ENCODE data around the gene CDK5RAP2.

The CDK5RAP2 gene

DNA sequence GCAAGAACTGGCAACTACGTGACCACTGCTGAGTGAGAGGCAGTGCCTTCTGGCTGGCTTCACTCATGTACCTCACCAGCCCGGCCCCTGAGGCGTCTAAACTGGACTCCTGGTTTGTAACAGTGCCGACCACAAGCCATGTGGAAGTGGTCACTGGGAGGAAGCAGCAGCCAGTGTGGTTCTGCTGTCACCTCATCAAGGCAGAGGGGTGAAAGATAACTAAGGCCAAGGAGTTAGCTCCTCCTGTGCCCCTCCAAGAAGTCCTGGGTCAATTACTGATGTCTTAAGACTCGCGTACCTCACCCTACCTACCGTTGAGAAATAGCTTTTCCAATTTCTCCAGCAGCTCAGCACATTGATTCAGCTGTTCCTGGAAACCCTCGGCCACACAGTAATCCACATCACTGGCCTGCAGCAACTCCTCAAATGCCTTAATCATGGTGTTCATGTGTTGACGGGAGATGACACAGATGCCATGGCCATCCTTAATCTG is 142.9 kb downstream of the CDK5RAP2 start:
- no peak for DNase-seq (ENCODE audit: low read depth)

DNA sequence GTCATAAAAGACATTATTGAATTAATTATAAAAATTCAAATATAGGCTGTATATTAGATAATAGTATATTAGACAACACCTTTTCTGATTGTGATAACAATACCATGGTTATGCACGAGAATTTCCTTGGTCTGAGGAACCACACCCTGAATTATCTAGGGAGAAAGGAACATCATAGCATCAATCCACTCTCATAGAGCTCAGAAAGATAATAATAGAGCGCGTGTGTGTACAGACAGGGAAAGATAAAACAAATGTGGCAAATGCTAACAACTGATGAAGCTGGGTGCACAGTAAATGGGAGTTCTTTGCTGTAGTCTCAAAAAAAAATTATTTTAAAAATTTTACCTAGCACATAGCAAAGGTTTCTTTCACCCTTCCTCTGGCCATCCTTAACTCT is 143.5 kb downstream of the CDK5RAP2 start:
- DNase-seq (ENCODE audit: low read depth), result no peak

DNA sequence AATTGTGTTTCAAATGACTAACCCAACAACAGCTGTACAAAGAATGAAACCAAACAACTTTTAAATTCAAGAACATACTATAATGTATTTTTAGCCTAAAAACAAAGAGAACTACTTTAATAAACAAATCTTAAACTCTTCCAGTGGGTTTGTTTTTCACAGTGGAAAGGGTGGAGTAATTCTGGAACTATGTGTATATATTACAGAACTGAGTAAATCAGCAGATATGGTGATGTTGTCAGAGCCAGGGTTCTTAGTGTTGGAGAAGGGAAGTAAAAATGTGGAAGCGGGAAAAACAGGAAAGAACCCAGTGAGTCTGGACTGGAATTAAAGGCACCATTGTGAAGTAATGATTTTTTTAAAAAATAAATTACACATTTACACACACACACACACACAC is 144.9 kb downstream of the CDK5RAP2 start:
- no peak for DNase-seq (ENCODE audit: low read depth)

DNA sequence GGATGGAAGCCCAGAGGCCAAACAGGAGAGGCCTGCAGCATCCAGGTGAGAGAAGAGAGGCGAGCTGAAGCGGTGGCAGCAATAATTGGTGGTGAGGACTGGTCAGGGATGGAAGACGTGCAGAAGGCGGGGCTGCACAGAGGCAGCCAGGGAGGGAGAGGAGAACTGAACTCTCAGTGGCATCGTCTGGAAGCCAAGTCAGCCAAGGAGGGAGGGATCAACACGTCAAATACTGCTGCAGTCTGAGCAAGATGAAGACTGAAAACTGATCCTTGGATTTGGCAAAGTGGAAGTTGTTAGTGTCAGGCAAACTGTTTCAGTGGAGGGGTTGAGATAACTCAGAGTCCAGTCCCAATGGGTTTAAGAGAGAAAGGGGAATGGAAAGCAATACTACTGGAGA is 145.4 kb downstream of the CDK5RAP2 start:
- peak; percentile 93 for DNase-seq (ENCODE audit: low read depth)

DNA sequence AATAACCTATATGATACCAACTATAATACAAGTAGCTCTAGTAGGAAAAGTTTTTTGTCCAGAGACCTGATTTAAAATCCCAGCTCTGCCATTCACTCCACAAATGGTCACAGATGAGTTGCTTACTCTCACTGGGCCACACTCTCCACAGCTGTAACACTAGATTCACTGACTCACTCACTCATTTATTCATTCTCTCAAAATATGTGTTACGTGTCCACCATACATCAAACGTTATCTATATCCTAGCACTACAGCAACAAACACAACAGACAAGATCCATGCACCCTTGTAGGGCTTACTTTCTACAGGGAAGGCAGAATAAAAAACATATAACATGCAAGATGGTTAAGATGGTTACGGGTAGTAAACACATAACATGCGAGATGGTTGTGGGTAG is 146.3 kb downstream of the CDK5RAP2 start:
- no peak for DNase-seq (ENCODE audit: low read depth)

DNA sequence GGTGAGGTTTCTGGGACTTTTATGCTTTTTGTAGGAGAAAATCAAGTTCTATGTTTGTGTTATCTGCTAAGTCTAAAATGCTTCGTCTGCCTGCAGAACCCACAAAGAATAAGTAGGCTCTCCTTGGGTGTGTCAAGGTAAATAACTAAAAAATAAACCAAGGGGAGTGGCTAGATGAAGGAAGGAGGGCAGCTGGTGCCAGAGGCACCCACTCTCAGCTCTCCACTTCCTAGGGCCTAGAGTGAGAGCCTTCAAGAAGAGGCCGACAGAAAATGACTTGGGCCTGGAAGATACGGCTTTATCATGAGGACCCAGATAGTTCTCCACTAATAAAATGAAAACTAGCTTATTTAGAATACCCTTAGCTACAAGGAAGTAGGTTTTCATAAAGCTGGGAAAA is 147.4 kb downstream of the CDK5RAP2 start:
- no peak for DNase-seq (ENCODE audit: low read depth)

DNA sequence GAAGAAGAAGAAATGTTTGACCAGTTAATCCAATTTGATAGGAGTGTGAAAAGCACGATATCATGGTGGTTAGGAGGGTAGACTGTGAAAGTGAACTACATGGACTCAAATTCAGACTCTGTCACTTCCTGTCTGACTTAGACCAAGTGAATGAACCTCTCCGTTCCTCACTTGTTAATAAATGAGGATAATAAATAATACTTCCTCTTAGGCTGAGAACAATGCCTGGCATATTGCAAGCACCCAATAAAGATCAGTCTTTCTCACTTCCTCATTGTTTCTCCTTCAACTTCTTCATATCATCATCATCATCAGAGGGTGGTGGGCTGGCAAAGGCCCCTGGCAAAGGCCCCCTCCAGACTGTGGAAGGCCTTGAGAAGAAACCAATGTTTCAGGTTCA is 148.7 kb downstream of the CDK5RAP2 start:
- no peak for DNase-seq (ENCODE audit: low read depth)

DNA sequence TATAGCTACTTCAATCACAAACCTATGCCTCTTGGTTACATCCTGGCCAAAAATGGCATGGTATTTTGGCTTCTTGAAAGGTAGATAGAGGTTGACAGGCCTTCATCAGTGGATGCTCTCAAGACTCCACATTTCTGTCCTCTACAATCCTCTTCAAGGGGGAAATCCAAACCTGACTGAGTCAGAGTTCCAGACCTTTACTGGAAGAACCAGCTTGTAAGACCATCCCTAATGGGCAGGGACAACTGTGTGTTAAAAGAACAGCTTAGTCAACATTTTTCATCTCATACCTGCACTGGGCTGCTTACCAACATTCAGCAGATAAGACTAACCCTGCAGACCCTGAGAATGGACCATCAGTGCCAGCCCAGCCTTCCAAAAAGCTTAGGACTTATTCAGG is 155.7 kb downstream of the CDK5RAP2 start:
- no peak for DNase-seq (ENCODE audit: low read depth)

DNA sequence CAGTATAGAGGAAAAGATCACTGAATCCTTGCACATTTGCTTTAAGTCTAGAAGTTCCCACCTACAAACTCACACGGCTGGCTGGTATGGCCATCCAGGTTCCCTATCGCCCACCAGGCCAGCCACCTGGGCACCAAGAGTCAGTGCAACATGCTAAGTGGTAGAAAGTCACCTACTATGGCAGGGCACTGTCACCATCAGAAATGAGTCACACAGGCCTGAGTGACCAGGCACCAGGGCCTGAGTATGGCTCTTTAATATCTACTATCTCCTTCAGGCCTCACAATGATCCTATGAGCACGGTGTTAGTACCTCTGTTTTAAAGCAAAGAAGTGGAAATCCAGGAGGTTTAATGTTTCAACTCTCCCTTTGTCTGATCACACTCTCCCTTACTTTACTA is 156.2 kb downstream of the CDK5RAP2 start:
- DNase-seq (ENCODE audit: low read depth), result no peak

DNA sequence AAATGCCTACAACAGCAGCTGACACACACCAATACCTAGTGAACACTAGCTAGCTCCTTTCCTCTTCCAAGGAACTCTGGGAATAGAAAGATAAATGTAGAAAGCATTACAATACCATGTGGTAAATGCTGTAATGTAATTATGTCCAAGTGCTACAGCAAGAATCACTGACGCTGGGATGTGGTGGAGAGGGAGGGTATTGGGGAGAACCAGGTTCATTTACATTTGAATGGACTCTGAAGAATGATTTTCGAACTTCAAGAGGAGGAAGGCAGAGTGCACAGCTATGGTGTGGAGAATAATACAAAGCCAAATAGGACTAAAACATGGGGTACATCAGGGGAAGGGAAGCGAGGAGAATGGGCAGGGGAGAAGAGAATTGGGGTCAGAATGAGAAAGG is 158.0 kb downstream of the CDK5RAP2 start:
- no peak for DNase-seq (ENCODE audit: low read depth)

DNA sequence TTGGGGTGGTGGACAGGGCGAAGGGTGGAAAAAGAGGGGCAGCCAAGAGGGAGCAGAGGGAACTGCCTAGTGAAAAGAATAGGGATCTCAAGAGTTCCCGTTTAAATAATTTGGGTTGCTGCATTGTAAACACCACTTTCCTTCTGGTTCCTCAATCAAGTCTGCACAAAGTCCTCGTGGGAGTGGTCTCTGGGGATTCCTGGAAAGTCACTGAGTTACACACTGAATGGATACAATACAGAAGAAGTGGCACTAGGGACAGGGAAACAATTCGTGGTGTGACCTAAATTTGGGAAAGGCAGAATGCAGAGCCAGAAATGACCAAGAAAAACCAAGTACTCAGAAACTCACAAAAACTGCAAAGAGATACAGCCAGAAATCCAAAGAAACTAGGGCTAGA is 161.7 kb downstream of the CDK5RAP2 start:
- no peak for DNase-seq (ENCODE audit: low read depth)

DNA sequence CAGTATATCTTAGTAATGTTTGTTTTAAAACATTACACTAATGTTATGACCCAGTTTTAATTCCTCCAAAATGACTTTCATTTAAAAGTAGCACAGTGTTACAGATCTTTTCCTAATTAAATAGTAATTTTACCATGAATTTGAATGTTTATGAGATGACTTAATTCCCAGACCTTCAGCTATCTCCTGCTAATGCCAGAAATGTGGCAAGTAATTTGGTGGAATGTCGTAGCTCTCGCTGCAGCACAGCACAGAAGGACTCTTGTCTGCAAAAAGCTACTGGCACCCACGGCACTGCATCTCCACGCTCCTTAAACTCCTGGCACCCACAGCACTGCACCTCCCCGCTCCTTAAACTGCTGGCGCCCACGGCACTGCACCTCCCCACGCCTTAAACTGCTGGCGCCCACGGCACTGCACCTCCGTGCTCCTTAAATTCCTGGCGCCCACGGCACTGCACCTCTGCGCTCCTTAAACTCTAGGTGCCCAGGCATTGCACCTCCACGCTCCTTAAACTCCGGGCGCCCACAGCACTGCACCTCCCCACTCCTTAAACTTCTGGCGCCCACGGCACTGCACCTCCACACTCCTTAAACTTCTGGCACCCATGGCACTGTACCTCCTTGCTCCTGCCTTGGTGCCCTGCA is 163.1 kb downstream of the CDK5RAP2 start:
- no peak for DNase-seq (ENCODE audit: low read depth)

DNA sequence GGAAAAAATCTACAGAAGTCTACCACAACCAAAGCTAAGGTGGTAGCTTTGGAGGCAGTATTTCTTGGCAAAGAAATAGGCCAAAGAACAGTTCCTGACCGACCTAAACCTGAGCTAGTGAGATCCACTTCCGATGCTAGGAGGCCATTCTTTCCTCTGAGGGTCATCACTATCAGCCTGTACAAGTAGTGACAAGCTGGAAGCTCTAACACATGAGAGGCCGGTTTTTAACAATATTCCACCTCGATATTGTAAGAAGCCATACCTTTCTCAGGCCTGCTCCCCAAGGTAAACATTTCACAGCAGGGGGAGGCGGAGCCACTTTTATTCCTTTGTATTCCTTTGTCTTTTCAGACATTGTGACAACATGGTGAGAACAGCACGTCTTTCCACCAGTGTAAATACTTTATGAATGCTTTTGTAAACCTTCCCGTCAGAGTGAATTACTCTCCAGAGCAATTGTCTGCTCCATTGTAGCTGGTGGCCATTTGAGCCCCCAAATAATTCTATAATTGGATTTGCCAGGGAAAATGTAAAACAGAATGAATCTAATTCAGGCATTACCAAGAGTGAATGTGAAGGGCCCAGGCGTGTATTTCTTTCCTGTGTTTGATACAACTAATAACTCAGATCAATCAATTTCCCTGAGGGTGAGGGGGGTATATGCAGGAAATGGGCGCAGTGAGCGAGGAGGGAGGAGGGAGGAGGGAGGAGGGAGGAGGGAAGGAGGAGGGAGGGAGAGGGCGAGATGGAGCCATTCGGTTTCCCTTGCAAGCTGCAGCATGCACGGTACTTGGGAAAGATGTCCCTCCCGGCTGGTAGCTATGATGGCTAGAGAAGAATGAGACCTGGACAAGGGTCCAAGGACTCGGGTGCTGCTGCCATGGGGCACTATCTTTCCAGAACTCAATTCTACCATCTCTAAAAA is 166.6 kb downstream of the CDK5RAP2 start:
- DNase-seq (ENCODE audit: low read depth), result no peak

DNA sequence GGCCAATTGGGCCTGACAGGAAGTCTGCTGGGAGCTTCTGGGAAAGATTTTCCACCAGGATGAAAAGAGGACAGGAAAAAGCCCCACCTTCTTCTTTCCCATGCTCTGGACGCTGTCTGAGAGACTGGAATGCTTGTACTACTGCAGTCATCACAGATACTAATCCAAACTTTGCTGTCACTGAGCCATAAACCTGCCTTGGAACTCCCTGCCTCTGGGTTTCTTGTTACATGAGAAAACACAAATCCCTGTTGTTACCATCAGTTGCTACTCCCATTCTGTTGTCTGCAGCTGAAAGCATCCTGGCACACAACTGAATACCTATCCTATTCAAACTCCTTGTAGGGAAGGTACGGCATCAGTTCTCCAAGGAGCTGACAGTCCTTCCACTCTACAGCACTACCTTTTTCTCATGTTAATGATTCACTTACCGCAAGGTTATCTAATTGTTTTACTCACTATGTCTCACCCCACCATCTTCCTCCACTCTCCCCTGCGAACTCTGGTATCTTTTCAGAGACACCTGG is 167.5 kb downstream of the CDK5RAP2 start:
- peak; percentile 27 for DNase-seq (ENCODE audit: low read depth)

DNA sequence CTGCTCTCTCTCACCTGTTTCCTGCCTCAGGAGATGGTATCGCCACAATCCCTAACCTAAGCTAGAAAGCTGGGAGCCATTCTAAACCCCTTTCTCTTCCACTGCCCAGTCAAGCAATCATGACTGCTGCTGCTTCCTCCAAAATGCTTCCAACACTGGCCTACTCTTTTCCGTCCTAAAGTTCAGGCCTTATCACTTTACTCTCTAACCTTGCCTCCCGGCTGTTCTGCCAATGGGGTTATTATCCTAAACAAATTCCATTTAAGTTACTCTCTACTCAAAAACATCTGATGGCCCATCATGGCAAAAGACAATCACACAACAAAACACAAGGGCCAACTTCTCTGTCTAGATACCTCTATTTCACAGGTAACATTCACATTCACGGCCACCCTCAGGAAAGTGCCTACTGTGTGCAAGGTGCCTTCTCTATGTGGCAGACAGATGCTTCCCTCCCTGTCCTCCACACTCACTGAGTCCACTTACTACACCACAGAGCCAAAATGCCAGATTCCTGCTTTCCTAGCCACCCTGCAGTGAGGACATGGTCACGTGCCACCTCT is 168.0 kb downstream of the CDK5RAP2 start:
- no peak for DNase-seq (ENCODE audit: low read depth)

DNA sequence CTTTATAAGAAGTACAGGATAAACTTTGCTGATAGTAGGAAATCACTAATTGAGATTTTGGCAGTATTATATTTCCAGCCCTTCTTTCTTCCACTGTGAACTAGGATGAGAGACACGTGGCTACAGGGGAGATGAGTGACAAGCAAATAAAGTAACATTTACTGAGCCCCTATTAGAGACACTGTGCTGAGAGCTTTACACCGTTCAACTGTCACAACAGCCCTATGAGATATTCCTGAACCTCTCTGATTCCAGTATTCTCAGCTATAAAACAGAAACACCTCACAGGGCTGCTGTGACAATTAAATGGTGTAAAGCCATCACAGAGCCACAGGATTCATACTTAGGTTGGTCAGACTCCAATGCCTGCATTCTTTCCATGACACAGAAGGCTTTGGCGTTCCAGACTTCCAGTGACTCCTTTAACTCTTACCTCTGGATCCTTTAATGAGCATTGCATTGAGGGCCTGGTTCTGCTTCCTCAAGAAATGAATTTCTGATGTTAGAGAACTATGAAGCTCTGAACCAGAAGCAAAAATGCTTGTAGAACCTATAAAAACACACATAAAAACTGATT is 169.0 kb downstream of the CDK5RAP2 start:
- DNase-seq (ENCODE audit: low read depth), result no peak

DNA sequence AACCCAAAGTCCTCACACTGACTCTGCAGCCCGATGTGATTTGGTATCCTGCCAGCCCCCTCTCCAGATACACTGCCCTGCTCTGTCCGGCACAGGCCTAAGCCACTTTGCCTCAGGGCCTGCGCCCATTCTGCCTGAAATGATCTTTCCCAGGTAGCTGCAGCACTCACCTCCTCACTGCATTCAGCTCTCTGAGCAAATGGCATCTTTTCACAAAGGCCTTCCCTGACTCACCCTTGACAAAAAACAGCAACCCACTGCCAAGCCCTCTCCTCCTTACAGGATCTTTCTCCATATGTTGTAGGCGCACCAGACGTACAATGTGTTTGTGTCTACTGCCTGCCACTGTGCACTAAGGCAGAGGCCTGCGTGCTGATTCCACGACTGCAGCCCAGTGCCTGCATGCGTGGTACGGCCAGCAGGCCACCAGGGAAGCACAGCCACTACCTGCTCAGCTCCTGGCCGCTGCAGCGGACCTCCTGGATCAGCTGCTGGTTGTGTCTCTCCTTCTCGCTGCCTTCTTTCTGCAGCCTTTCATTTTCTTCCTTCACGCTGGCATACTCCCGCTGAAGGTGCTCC is 171.2 kb downstream of the CDK5RAP2 start:
- no peak for DNase-seq (ENCODE audit: low read depth)

DNA sequence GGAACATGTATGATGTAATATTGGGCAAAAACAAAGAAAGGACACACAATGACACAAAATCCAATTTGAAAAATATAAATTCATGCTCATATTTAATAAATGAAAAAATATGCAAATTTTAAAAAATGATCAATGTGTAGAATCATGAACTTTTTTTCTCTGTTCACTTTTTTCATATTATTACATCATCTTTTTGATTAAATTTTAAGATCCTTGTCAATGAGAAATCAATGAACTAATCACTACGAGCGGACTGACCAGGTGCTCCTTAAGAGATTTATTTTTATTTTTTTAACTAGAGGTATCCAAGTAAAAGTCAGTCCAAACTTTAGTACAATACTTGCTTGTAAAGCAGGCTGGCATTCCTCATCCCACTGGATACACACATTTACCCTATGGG is 174.1 kb downstream of the CDK5RAP2 start:
- DNase-seq (ENCODE audit: low read depth), result no peak

DNA sequence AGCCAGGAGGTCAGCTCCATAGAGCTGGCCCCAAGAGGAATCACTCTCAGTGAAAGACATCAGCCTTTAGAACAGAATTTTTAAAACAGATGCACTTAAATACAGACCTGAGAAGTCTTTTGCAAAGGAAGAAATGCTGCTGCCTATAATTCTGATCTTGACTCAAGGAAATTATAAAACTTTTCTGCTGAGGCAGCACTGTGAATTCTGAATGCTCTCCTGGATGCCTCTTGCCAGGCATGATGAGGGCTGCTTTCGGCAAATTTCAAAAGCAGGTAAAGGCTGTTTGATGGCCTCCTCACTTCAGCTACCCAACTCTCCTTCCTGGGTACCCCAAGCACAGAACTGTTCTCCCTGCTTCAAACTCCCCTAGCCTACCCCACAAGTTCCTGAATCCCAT is 174.8 kb downstream of the CDK5RAP2 start:
- DNase-seq (ENCODE audit: low read depth), result no peak

DNA sequence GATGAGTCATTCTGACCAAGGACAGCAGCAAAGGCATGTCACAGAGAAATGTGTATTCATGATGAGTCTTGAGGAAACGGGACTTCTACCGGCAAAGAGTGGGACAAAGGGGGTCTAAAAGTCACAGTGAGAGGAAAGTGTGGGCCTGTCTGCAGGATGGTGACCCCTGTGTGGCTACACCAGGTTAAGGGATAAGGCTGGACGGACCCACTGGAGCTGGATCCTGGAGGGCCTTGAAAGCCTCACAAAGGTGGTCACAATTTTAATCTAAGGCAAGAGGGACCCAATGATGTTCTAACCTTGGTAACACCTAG is 176.5 kb downstream of the CDK5RAP2 start:
- no peak for DNase-seq (ENCODE audit: low read depth)

DNA sequence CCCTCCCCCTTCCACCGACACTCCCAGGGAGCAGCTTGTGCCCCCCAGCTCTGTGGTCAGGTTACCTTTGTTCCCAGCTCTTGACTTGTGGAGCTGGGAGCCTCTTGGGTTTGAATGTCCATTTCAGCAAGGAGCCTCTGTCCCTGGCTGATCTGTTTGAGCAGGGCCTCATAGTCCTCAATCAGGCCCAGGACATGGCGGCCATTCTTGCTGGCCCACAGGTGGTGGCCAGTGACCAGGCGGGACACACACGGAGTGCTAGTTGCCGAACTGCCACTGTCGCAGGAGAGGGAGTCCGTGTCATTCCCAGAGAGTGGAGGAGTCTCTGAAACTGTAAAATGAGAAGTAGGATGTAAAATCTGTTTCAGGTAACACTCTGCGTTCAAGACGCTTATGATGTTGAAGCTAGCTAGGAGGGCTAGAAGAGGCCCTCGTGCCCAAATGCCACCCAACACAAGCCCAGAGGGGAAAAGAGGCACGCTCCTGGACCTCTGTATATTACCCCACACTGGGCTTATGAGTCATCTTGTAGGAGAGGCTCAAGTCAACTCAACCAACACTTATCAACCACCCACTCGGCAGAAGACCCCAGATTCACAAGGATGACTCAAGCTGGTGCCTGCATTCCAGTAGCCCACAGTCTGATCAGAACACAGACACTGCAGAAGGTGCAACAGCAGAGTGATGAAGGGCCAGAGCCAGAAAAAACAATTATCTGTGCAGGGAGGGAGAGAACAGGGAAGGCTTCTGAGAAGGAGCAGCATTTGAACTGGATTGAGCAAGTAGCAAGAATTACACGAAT is 177.0 kb downstream of the CDK5RAP2 start:
- peak; percentile 80 for DNase-seq (ENCODE audit: low read depth)

Data from stromal cell of bone marrow (primary cell).